Progenitor cell of endocrine pancreas (in vitro differentiated cells): Measurements from ENCODE around the gene BLOC1S1. TPM values are rescaled to one million over a fixed set of nuclear protein-coding genes. Genes with fewer than 3 reads are reported as not detected.

Experiments
- DNase-seq: peaks from one replicate; pipeline ENCODE4 v3.0.0; 2021; ENCODE audit warnings: low spot score; ENCODE audit not compliant: unreplicated experiment
- H3K27ac Mint-ChIP-seq: 2 replicates; pipeline ENCODE4 v1.8.0; 2021; ENCODE audit warnings: mild to moderate bottlenecking, moderate library complexity, mixed read lengths
- H3K27me3 Mint-ChIP-seq: 2 replicates; pipeline ENCODE4 v1.8.0; 2021; ENCODE audit warnings: mixed read lengths
- H3K36me3 Mint-ChIP-seq: 2 replicates; pipeline ENCODE4 v1.8.0; 2022; ENCODE audit warnings: mixed read lengths; ENCODE audit not compliant: insufficient read depth
- H3K4me1 Mint-ChIP-seq: 2 replicates; pipeline ENCODE4 v1.8.0; 2021; ENCODE audit warnings: low read depth, mixed read lengths
- H3K4me3 Mint-ChIP-seq: 2 replicates; pipeline ENCODE4 v1.8.0; 2021; ENCODE audit warnings: low read depth, mild to moderate bottlenecking, moderate library complexity, mixed read lengths
- H3K9me3 Mint-ChIP-seq: 2 replicates; pipeline ENCODE4 v1.8.0; 2021; ENCODE audit warnings: low read depth, mixed read lengths
- CTCF ChIP-seq: fragments of 200-600 bp; sonication (generic); IDR thresholded peaks from one replicate; pipeline ENCODE4 v1.5.0; 2021; ENCODE audit warnings: antibody characterized with exemption, mild to moderate bottlenecking; ENCODE audit not compliant: unreplicated experiment
- total RNA-seq: library from RNA; stranded (reverse); gene quantifications from 2 replicates; pipeline ENCODE4 v1.2.1, GENCODE V29; 2021

BLOC1S1 gene
- total RNA-seq, 1 donor from 2014 or later: 65.8 TPM

- DNase-seq: no peak
- H3K27me3 Mint-ChIP-seq: peaks cover 16% of the 10 kb centered on the region
- no peaks in the 10 kb centered on the region for H3K9me3 Mint-ChIP-seq
- TF ChIP-seq CTCF: no peak
- peaks cover 1% of the 10 kb centered on the region for H3K4me1 Mint-ChIP-seq
- H3K36me3 Mint-ChIP-seq: no peaks in the 10 kb centered on the region
- no peak overlapping the region for H3K27ac Mint-ChIP-seq
- H3K4me3 Mint-ChIP-seq: no peak overlapping the region
These were observed 40.2 kb upstream of the BLOC1S1 start for GRCh38 chr12:55675666-55676065.

GRCh38 chr12:55676707-55677106 is 39.1 kb upstream of the BLOC1S1 start:
- no peak overlapping the region for H3K4me3 Mint-ChIP-seq
- TF ChIP-seq CTCF: no peak
- peaks cover 22% of the 10 kb centered on the region for H3K27me3 Mint-ChIP-seq
- H3K36me3 Mint-ChIP-seq: no peaks in the 10 kb centered on the region
- no peak overlapping the region for H3K27ac Mint-ChIP-seq
- H3K9me3 Mint-ChIP-seq: no peaks in the 10 kb centered on the region
- no peak for DNase-seq
- peaks cover 8% of the 10 kb centered on the region for H3K4me1 Mint-ChIP-seq

- TF ChIP-seq CTCF: no peak
- Mint-ChIP-seq H3K9me3 (no peaks in the 10 kb centered on the region), H3K27ac (no peak overlapping the region), H3K4me1 (peaks cover 9% of the 10 kb centered on the region), H3K4me3 (no peak overlapping the region), H3K27me3 (peaks cover 25% of the 10 kb centered on the region), H3K36me3 (no peaks in the 10 kb centered on the region)
- DNase-seq: no peak
These were observed 36.2 kb upstream of the BLOC1S1 start for GRCh38 chr12:55679691-55680090.

- Mint-ChIP-seq H3K27me3 (peaks cover 20% of the 10 kb centered on the region), H3K4me3 (peak overlapping the region; percentile 80), H3K9me3 (no peaks in the 10 kb centered on the region), H3K36me3 (no peaks in the 10 kb centered on the region), H3K4me1 (peaks cover 9% of the 10 kb centered on the region), H3K27ac (peak overlapping the region; percentile 78)
- peak; percentile 32 for DNase-seq
- peak; percentile 56 for TF ChIP-seq CTCF
These were observed 34.4 kb upstream of the BLOC1S1 start for GRCh38 chr12:55681142-55682077.

GRCh38 chr12:55682087-55682796 is 33.6 kb upstream of the BLOC1S1 start:
- DNase-seq: no peak
- Mint-ChIP-seq H3K27ac (no peak overlapping the region), H3K4me1 (peaks cover 9% of the 10 kb centered on the region), H3K27me3 (peaks cover 23% of the 10 kb centered on the region), H3K9me3 (no peaks in the 10 kb centered on the region), H3K36me3 (peaks cover 2% of the 10 kb centered on the region), H3K4me3 (peak overlapping the region; percentile 80)
- TF ChIP-seq CTCF: no peak
